Neural crest cell (in vitro differentiated cells): ENCODE measurements around the gene SMG6. TPM values are rescaled to one million over a fixed set of nuclear protein-coding genes. Genes with fewer than 3 reads are reported as not detected.
A peak's percentile ranks its signal among the peaks of the same experiment; 100 is the strongest.

Source experiments
- DNase-seq: peaks from one replicate; pipeline ENCODE4 v3.0.0; 2021; ENCODE audit warnings: low read depth, mixed read lengths, low spot score
- H3K27ac Mint-ChIP-seq: one replicate; pipeline ENCODE4 v1.8.0; 2021; ENCODE audit warnings: mild to moderate bottlenecking, mixed read lengths; ENCODE audit not compliant: unreplicated experiment
- H3K27me3 Mint-ChIP-seq: 2 replicates; pipeline ENCODE4 v1.8.0; 2021; ENCODE audit warnings: low read depth, mild to moderate bottlenecking, mixed read lengths
- H3K36me3 Mint-ChIP-seq: 2 replicates; pipeline ENCODE4 v1.8.0; 2021; ENCODE audit warnings: low read depth, mild to moderate bottlenecking, mixed read lengths
- H3K4me1 Mint-ChIP-seq: 2 replicates; pipeline ENCODE4 v1.8.0; 2021; ENCODE audit warnings: mixed read lengths
- H3K4me3 Mint-ChIP-seq: one replicate; pipeline ENCODE4 v1.8.0; 2021; ENCODE audit warnings: mild to moderate bottlenecking, mixed read lengths
- H3K9me3 Mint-ChIP-seq: 2 replicates; pipeline ENCODE4 v1.8.0; 2021; ENCODE audit warnings: mixed read lengths
- CTCF ChIP-seq: fragments of 200-600 bp; sonication (generic); conservative IDR thresholded peaks from 2 replicates; pipeline ENCODE4 v1.5.0; 2021; ENCODE audit warnings: antibody characterized with exemption, mild to moderate bottlenecking
- total RNA-seq: library from RNA; stranded (reverse); gene quantifications from 2 replicates; pipeline ENCODE4 v1.2.1, GENCODE V29; 2021

The SMG6 gene
- total RNA-seq, 1 donor from 2014 or later: 57.2 TPM

GRCh38 chr17:2028234-2028614, 275.4 kb downstream of the SMG6 start:
- no peak for TF ChIP-seq CTCF

GRCh38 chr17:2027528-2028233, 275.9 kb downstream of the SMG6 start:
- H3K27me3 Mint-ChIP-seq: peaks cover 68% of the 10 kb centered on the region

More at GRCh38 chr17:2028234-2028614, 275.4 kb downstream of the SMG6 start:
- Mint-ChIP-seq H3K9me3 (no peaks in the 10 kb centered on the region), H3K4me1 (peaks cover 13% of the 10 kb centered on the region), H3K36me3 (no peaks in the 10 kb centered on the region), H3K27me3 (peaks cover 63% of the 10 kb centered on the region), H3K4me3 (peak overlapping the region; percentile 84), H3K27ac (no peak overlapping the region)
- DNase-seq: no peak

GRCh38 chr17:2025622-2026309, 277.8 kb downstream of the SMG6 start:
- H3K36me3 Mint-ChIP-seq: no peaks in the 10 kb centered on the region
- peaks cover 83% of the 10 kb centered on the region for H3K27me3 Mint-ChIP-seq
- H3K4me3 Mint-ChIP-seq: peak overlapping the region; percentile 70
- peak; percentile 67 for DNase-seq
- H3K9me3 Mint-ChIP-seq: no peaks in the 10 kb centered on the region
- peak; percentile 75 for TF ChIP-seq CTCF
- peaks cover 15% of the 10 kb centered on the region for H3K4me1 Mint-ChIP-seq
- H3K27ac Mint-ChIP-seq: no peak overlapping the region

More at GRCh38 chr17:2027528-2028233, 275.9 kb downstream of the SMG6 start:
- TF ChIP-seq CTCF: no peak
- H3K4me3 Mint-ChIP-seq: peak overlapping the region; percentile 68
- no peaks in the 10 kb centered on the region for H3K36me3 Mint-ChIP-seq
- peaks cover 13% of the 10 kb centered on the region for H3K4me1 Mint-ChIP-seq
- no peaks in the 10 kb centered on the region for H3K9me3 Mint-ChIP-seq
- DNase-seq: no peak
- H3K27ac Mint-ChIP-seq: no peak overlapping the region

- Mint-ChIP-seq H3K9me3 (no peaks in the 10 kb centered on the region), H3K4me1 (peaks cover 14% of the 10 kb centered on the region), H3K27me3 (peaks cover 84% of the 10 kb centered on the region), H3K27ac (no peak within 1 kb of the TSS), H3K4me3 (peak within 1 kb of the TSS; percentile 79), H3K36me3 (no peaks in the 10 kb centered on the region)
- TF ChIP-seq CTCF: no peak
- DNase-seq: no peak
Measured at GRCh38 chr17:2025220-2025621, 278.4 kb downstream of the SMG6 start, which contains the start of gene RTN4RL1. Gene RTN4RL1 (minus strand): TSS chr17:2025334. CDS start chr17:2024865, 469 bp downstream.

- Mint-ChIP-seq H3K4me1 (peaks cover 18% of the 10 kb centered on the region), H3K9me3 (no peaks in the 10 kb centered on the region), H3K27ac (no peak overlapping the region), H3K36me3 (no peaks in the 10 kb centered on the region), H3K4me3 (no peak overlapping the region), H3K27me3 (peaks cover 86% of the 10 kb centered on the region)
- DNase-seq: no peak
- no peak for TF ChIP-seq CTCF
Measured at GRCh38 chr17:2024572-2025219, 278.9 kb downstream of the SMG6 start.
